ENCODE data around the gene TRMT10B. TPM values are rescaled to one million over a fixed set of nuclear protein-coding genes. Genes with fewer than 3 reads are reported as not detected.
"Not testable (repeated sequence)": the region's sequence is repeated elsewhere in the genome, so short reads cannot be mapped to it uniquely, and the experiment has no call there.

Gene TRMT10B
- polyA plus RNA-seq, 3 donors, result 11.5 to 28.8 (median 22.9) TPM

- DNase-seq, result no peak
Observed at GRCh38 chr9:37796232-37796631, 42.6 kb downstream of the TRMT10B start.

- no peak for DNase-seq
Observed at GRCh38 chr9:37798677-37799076, 45.1 kb downstream of the TRMT10B start.

- peak; percentile 89 for DNase-seq
Observed at GRCh38 chr9:37800631-37801286, 47.2 kb downstream of the TRMT10B start, which contains the start of gene DCAF10. DCAF10 (plus strand) TSS chr9:37800797; CDS start chr9:37800867, 70 bp downstream.

- peak; percentile 21 for DNase-seq
Observed at GRCh38 chr9:37801287-37801850, 47.8 kb downstream of the TRMT10B start.

GRCh38 chr9:37801959-37802711 lies 48.5 kb downstream of the TRMT10B start:
- DNase-seq, result no peak

- no peak for DNase-seq
Observed at GRCh38 chr9:37806271-37806670, 52.7 kb downstream of the TRMT10B start.

- DNase-seq, result not testable (repeated sequence)
Observed at GRCh38 chr9:37809676-37810075, 56.1 kb downstream of the TRMT10B start.

- no peak for DNase-seq
Observed at GRCh38 chr9:37811906-37812476, 58.4 kb downstream of the TRMT10B start.

- no peak for DNase-seq
Observed at GRCh38 chr9:37812773-37813379, 59.3 kb downstream of the TRMT10B start.

- DNase-seq, result no peak
Observed at GRCh38 chr9:37818849-37819248, 65.2 kb downstream of the TRMT10B start.

- DNase-seq, result no peak
Observed at GRCh38 chr9:37820142-37820541, 66.5 kb downstream of the TRMT10B start.

- not testable (repeated sequence) for DNase-seq
Observed at GRCh38 chr9:37825174-37825573, 71.6 kb downstream of the TRMT10B start.

- no peak for DNase-seq
Observed at GRCh38 chr9:37827483-37828165, 74.0 kb downstream of the TRMT10B start.

Other genes with a start within 250 kb of the TRMT10B start
- gene FBXO10, start 177.4 kb upstream of the TRMT10B start, polyA plus RNA-seq (ENCODE audit: insufficient read length in 3 of 3), result 10 to 100 TPM; 13.3 to 18.3 (median 13.8) TPM
- 100 to 1,000 TPM; 110 to 128 (median 112) TPM for gene TOMM5, start 161.2 kb upstream of the TRMT10B start, polyA plus RNA-seq (ENCODE audit: insufficient read length in 3 of 3)
- 1 to 10 TPM in 2 of 3 donors, under 1 TPM in 1; 0.75 to 1.9 (median 1.1) TPM for gene FRMPD1, start 102.9 kb upstream of the TRMT10B start, polyA plus RNA-seq (ENCODE audit: insufficient read length in 3 of 3)
- 10 to 100 TPM; 37.5 to 42.0 (median 39.5) TPM for gene EXOSC3, start 31.3 kb downstream of the TRMT10B start, polyA plus RNA-seq (ENCODE audit: insufficient read length in 3 of 3)
- 10 to 100 TPM; 27.8 to 39.3 (median 34.5) TPM for gene DCAF10, start 47.0 kb downstream of the TRMT10B start, polyA plus RNA-seq (ENCODE audit: insufficient read length in 3 of 3)
- gene SLC25A51, start 150.3 kb downstream of the TRMT10B start, polyA plus RNA-seq (ENCODE audit: insufficient read length in 3 of 3), result 10 to 100 TPM; 17.0 to 23.2 (median 18.8) TPM

Measured in renal pelvis (tissue), 4 donors.